Endometrial microvascular endothelial cells (primary cell): ENCODE measurements around the gene TBC1D22A. TPM values are rescaled to one million over a fixed set of nuclear protein-coding genes. Genes with fewer than 3 reads are reported as not detected.
"Not testable (repeated sequence)": the region's sequence is repeated elsewhere in the genome, so short reads cannot be mapped to it uniquely, and the experiment has no call there.

ENCODE experiments used
- in situ Hi-C: cut with HindIII; loops from 2 replicates; pipeline ENCODE4 v1.10.0; 2017; ENCODE audit warnings: low sequenced_read_pairs, low pct_unique_long_range_greater_than_20kb; ENCODE audit errors: inconsistent ontology term
- total RNA-seq: library from RNA; depleted of rRNA; stranded (reverse); fragments of >200 nt; gene quantifications from one replicate; pipeline ENCODE4 v1.2.3, GENCODE V29; 2015; ENCODE audit errors: inconsistent ontology term

The TBC1D22A gene
- total RNA-seq, 1 donor from 2014 or later = 20.0 TPM

- in situ Hi-C loops = no loop called here
These were observed 397.7 kb downstream of the TBC1D22A start for GRCh38 chr22:47160141-47160541.

GRCh38 chr22:47160781-47161520 is 398.5 kb downstream of the TBC1D22A start:
- in situ Hi-C loops = no loop called here

GRCh38 chr22:47161631-47162030 is 399.2 kb downstream of the TBC1D22A start:
- in situ Hi-C loops = no loop called here

GRCh38 chr22:47162865-47163264 is 400.4 kb downstream of the TBC1D22A start:
- in situ Hi-C loops = no loop called here

- in situ Hi-C loops = no loop called here
These were observed 401.0 kb downstream of the TBC1D22A start for GRCh38 chr22:47163481-47163855.

- in situ Hi-C loops = no loop called here
These were observed 401.5 kb downstream of the TBC1D22A start for GRCh38 chr22:47163856-47164513.

- in situ Hi-C loops = no loop called here
These were observed 402.3 kb downstream of the TBC1D22A start for GRCh38 chr22:47164514-47165337.

- in situ Hi-C loops = no loop called here
These were observed 403.0 kb downstream of the TBC1D22A start for GRCh38 chr22:47165338-47166032.

- in situ Hi-C loops = no loop called here
These were observed 403.6 kb downstream of the TBC1D22A start for GRCh38 chr22:47166033-47166404.

GRCh38 chr22:47166446-47167016 is 404.1 kb downstream of the TBC1D22A start:
- in situ Hi-C loops = no loop called here

- in situ Hi-C loops = no loop called here
These were observed 404.6 kb downstream of the TBC1D22A start for GRCh38 chr22:47167056-47167455.

- in situ Hi-C loops = not testable (repeated sequence)
These were observed 405.5 kb downstream of the TBC1D22A start for GRCh38 chr22:47167921-47168320.

- in situ Hi-C loops = no loop called here
These were observed 406.0 kb downstream of the TBC1D22A start for GRCh38 chr22:47168441-47168840.

- in situ Hi-C loops = no loop called here
These were observed 406.7 kb downstream of the TBC1D22A start for GRCh38 chr22:47168900-47169800.

GRCh38 chr22:47169801-47170140 is 407.3 kb downstream of the TBC1D22A start:
- in situ Hi-C loops = no loop called here

GRCh38 chr22:47170511-47171440 is 408.3 kb downstream of the TBC1D22A start:
- in situ Hi-C loops = not testable (repeated sequence)
